ENCODE results near the gene KIF15. TPM values are rescaled to one million over a fixed set of nuclear protein-coding genes. Genes with fewer than 3 reads are reported as not detected.
"Not testable (repeated sequence)": the region's sequence is repeated elsewhere in the genome, so short reads cannot be mapped to it uniquely, and the experiment has no call there.

The KIF15 gene
- total and polyA plus RNA-seq, 5 donors from 2014 or later, result 0.27 to 1.1 (median 0.77) TPM

DNA sequence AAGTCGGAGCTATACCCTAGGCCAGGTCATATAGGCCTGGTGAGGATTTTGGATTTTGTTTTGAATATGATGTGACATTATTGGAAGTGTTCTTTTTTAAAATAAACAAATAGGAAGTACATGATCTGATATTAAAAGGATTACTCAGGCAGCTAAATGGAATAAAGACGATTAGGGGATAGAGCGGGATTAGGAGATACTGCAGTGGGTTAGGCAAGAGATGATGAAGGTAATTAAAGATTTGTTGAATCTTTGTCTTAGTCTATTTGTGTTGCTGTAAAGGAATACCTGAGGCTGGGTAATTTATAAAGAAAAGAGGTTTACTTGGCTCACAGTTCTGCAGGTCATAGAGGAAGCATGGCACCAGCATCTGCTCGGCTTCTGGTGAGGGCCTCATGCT, 21.3 kb downstream of the KIF15 start:
- H3K27ac ChIP-seq (ENCODE audit: insufficient read depth, low read length, poor library complexity, severe bottlenecking), result no peak overlapping the region
- H3K36me3 Mint-ChIP-seq, result peaks cover 4% of the 10 kb centered on the region
- H3K4me3 ChIP-seq (ENCODE audit: low read depth, low read length), result no peak overlapping the region
- no peaks in the 10 kb centered on the region for H3K4me1 ChIP-seq (ENCODE audit: control insufficient read depth, insufficient read depth, low read length, poor library complexity, severe bottlenecking)
- no peaks in the 10 kb centered on the region for H3K27me3 Mint-ChIP-seq
- H3K4me1 Mint-ChIP-seq, result no peaks in the 10 kb centered on the region
- peak overlapping the region in 1 of 3 donors; percentile 11 for H3K27ac Mint-ChIP-seq
- no peaks in the 10 kb centered on the region for H3K27me3 ChIP-seq (ENCODE audit: control insufficient read depth, insufficient read depth, low read length)
- H3K4me3 Mint-ChIP-seq, result no peak overlapping the region
- DNase-seq, result no peak
- H3K36me3 ChIP-seq (ENCODE audit: control insufficient read depth, insufficient read depth, low read length), result no peaks in the 10 kb centered on the region
- H3K9me3 Mint-ChIP-seq, result peaks cover 0 to 4% (median 0%) of the 10 kb centered on the region in 7 donors
- ATAC-seq (ENCODE audit: low read depth in 2 of 2), result no peak
- no peaks in the 10 kb centered on the region for H3K9me3 ChIP-seq (ENCODE audit: control insufficient read depth in 2 of 2, low read length in 2 of 2)

DNA sequence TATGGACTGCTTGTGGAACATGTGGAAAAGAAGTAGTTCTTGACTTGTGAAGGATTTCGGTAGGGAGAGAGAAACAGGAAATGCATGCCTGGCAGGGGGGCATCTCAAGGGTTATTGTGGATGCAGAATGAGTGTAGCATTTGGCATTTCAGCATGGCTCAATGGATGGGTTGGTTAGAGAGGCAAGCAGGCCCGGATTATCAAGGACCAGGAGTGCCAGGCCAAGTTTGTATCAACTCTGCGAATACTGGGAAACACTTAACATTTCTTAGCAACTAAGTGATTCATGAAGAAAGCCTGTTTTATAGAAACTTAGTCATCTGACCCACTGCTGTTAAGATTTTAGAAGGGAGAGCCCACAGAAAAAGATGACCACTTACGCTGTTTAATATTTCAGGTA, 33.6 kb downstream of the KIF15 start:
- no peaks in the 10 kb centered on the region for H3K4me1 ChIP-seq (ENCODE audit: control insufficient read depth, insufficient read depth, low read length, poor library complexity, severe bottlenecking)
- peaks cover 0 to 4% (median 0%) of the 10 kb centered on the region in 4 donors for H3K4me1 Mint-ChIP-seq
- no peak overlapping the region for H3K4me3 Mint-ChIP-seq
- H3K9me3 ChIP-seq (ENCODE audit: control insufficient read depth in 2 of 2, low read length in 2 of 2), result no peaks in the 10 kb centered on the region
- H3K36me3 ChIP-seq (ENCODE audit: control insufficient read depth, insufficient read depth, low read length), result peaks cover 4% of the 10 kb centered on the region
- no peak overlapping the region for H3K27ac Mint-ChIP-seq
- H3K27me3 Mint-ChIP-seq, result no peaks in the 10 kb centered on the region
- H3K9me3 Mint-ChIP-seq, result no peaks in the 10 kb centered on the region
- H3K4me3 ChIP-seq (ENCODE audit: low read depth, low read length), result no peak overlapping the region
- H3K27ac ChIP-seq (ENCODE audit: insufficient read depth, low read length, poor library complexity, severe bottlenecking), result no peak overlapping the region
- peaks cover 3% of the 10 kb centered on the region for H3K36me3 Mint-ChIP-seq
- DNase-seq (no peak), ATAC-seq (ENCODE audit: low read depth in 2 of 2) (no peak)
- H3K27me3 ChIP-seq (ENCODE audit: control insufficient read depth, insufficient read depth, low read length), result no peaks in the 10 kb centered on the region

DNA sequence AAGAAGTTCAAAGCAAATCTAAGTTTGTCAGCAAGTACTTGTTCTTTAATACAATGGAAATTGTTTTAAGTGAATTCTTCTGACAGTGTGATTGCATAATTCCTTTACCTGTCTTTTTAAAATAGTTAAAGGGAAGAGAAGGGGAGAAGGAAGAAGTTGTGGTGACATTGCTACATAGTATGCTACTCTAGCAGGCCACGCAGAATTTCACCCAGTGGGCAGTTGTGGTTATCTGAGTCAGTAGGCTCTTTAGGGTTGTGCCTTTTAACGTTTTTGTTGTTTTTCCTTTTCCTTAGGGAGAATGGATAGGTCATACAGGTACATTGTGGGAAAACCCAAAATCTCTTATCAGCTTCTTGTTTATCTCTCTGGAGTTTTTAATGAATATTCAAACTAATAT, 40.4 kb downstream of the KIF15 start:
- no peak overlapping the region for H3K4me3 ChIP-seq (ENCODE audit: low read depth, low read length)
- H3K36me3 ChIP-seq (ENCODE audit: control insufficient read depth, insufficient read depth, low read length), result peaks cover 4% of the 10 kb centered on the region
- H3K27ac ChIP-seq (ENCODE audit: insufficient read depth, low read length, poor library complexity, severe bottlenecking), result no peak overlapping the region
- H3K4me1 ChIP-seq (ENCODE audit: control insufficient read depth, insufficient read depth, low read length, poor library complexity, severe bottlenecking), result no peaks in the 10 kb centered on the region
- Mint-ChIP-seq H3K27me3 (no peaks in the 10 kb centered on the region), H3K36me3 (no peaks in the 10 kb centered on the region), H3K4me1 (no peaks in the 10 kb centered on the region), H3K27ac (no peak overlapping the region), H3K9me3 (no peaks in the 10 kb centered on the region), H3K4me3 (no peak overlapping the region)
- DNase-seq (no peak), ATAC-seq (ENCODE audit: low read depth in 2 of 2) (no peak)
- no peaks in the 10 kb centered on the region for H3K27me3 ChIP-seq (ENCODE audit: control insufficient read depth, insufficient read depth, low read length)
- no peaks in the 10 kb centered on the region for H3K9me3 ChIP-seq (ENCODE audit: control insufficient read depth in 2 of 2, low read length in 2 of 2)

DNA sequence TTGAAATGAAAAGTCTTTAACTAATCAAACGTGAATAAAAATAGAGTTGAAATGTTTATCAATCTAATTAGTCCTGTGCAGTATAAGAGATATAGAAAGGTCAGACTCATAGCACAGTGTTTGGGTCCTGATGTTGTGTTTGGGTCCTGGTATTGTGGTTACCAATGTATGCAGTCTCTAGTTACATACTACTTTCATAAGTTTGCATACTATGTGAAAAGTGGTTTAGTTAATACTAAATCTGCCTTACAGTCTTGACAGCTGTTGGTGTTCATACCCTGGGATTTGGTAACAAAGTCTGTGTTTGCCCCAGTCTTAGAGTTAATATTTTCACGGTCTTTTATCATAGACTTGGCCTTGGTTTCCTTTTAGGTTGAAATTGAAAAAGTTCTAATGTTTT, 41.7 kb downstream of the KIF15 start:
- no peaks in the 10 kb centered on the region for H3K9me3 Mint-ChIP-seq
- H3K4me1 Mint-ChIP-seq, result no peaks in the 10 kb centered on the region
- no peak overlapping the region for H3K4me3 Mint-ChIP-seq
- H3K27ac Mint-ChIP-seq, result no peak overlapping the region
- no peak overlapping the region for H3K4me3 ChIP-seq (ENCODE audit: low read depth, low read length)
- DNase-seq (no peak), ATAC-seq (ENCODE audit: low read depth in 2 of 2) (no peak)
- H3K36me3 Mint-ChIP-seq, result no peaks in the 10 kb centered on the region
- H3K9me3 ChIP-seq (ENCODE audit: control insufficient read depth in 2 of 2, low read length in 2 of 2), result no peaks in the 10 kb centered on the region
- no peaks in the 10 kb centered on the region for H3K27me3 Mint-ChIP-seq
- no peaks in the 10 kb centered on the region for H3K36me3 ChIP-seq (ENCODE audit: control insufficient read depth, insufficient read depth, low read length)
- no peaks in the 10 kb centered on the region for H3K27me3 ChIP-seq (ENCODE audit: control insufficient read depth, insufficient read depth, low read length)
- H3K27ac ChIP-seq (ENCODE audit: insufficient read depth, low read length, poor library complexity, severe bottlenecking), result no peak overlapping the region
- H3K4me1 ChIP-seq (ENCODE audit: control insufficient read depth, insufficient read depth, low read length, poor library complexity, severe bottlenecking), result no peaks in the 10 kb centered on the region

DNA sequence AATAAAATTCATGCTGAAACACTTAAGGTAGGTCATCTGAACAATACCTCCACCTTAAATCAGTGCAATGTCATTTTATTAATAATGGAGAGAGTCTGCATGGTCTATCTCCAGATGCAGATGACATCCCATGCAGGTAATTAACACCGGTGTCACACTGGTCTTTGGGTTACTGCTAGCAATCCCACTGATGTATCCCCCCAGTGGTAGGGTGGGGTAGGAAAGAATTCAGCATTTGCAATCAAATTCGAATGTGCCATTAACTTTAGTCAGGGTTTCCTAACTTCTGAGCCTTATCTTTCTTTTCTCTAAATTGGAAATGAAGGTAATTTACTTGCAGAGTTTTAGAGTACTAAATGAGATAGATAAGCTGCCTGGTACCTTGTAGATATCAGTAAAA, 44.4 kb downstream of the KIF15 start:
- DNase-seq (no peak), ATAC-seq (ENCODE audit: low read depth in 2 of 2) (no peak)
- Mint-ChIP-seq H3K27ac (no peak overlapping the region), H3K4me3 (no peak overlapping the region), H3K36me3 (no peaks in the 10 kb centered on the region), H3K27me3 (no peaks in the 10 kb centered on the region), H3K4me1 (no peaks in the 10 kb centered on the region), H3K9me3 (no peaks in the 10 kb centered on the region)
- no peak overlapping the region for H3K27ac ChIP-seq (ENCODE audit: insufficient read depth, low read length, poor library complexity, severe bottlenecking)
- H3K4me1 ChIP-seq (ENCODE audit: control insufficient read depth, insufficient read depth, low read length, poor library complexity, severe bottlenecking), result no peaks in the 10 kb centered on the region
- H3K36me3 ChIP-seq (ENCODE audit: control insufficient read depth, insufficient read depth, low read length), result no peaks in the 10 kb centered on the region
- no peaks in the 10 kb centered on the region for H3K9me3 ChIP-seq (ENCODE audit: control insufficient read depth in 2 of 2, low read length in 2 of 2)
- H3K4me3 ChIP-seq (ENCODE audit: low read depth, low read length), result no peak overlapping the region
- no peaks in the 10 kb centered on the region for H3K27me3 ChIP-seq (ENCODE audit: control insufficient read depth, insufficient read depth, low read length)

DNA sequence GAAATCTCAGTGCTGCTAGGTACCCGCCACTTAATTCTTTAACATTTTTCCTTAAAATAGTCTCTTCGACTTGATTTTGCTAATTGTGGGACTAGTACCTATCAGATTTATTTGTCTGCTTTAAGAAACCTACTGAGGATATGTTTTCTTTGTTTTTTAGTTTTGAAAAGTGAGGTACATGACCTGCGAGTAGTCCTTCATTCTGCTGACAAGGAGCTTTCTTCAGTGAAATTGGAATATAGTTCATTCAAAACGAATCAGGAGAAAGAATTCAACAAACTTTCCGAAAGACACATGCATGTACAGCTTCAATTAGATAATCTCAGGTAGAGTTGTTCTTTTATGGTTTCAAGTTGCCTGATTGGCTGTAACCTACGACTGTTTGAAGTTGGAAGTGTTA, 53.2 kb downstream of the KIF15 start:
- Mint-ChIP-seq H3K27me3 (no peaks in the 10 kb centered on the region), H3K9me3 (peaks cover 0 to 4% (median 1%) of the 10 kb centered on the region in 7 donors), H3K27ac (no peak overlapping the region), H3K4me1 (no peaks in the 10 kb centered on the region), H3K4me3 (no peak overlapping the region), H3K36me3 (peaks cover 8% of the 10 kb centered on the region)
- ATAC-seq (ENCODE audit: low read depth in 2 of 2) (no peak), DNase-seq (no peak)
- Histone ChIP-seq H3K36me3 (ENCODE audit: control insufficient read depth, insufficient read depth, low read length) (no peaks in the 10 kb centered on the region), H3K9me3 (ENCODE audit: control insufficient read depth in 2 of 2, low read length in 2 of 2) (no peaks in the 10 kb centered on the region), H3K4me3 (ENCODE audit: low read depth, low read length) (no peak overlapping the region), H3K4me1 (ENCODE audit: control insufficient read depth, insufficient read depth, low read length, poor library complexity, severe bottlenecking) (no peaks in the 10 kb centered on the region), H3K27me3 (ENCODE audit: control insufficient read depth, insufficient read depth, low read length) (no peaks in the 10 kb centered on the region), H3K27ac (ENCODE audit: insufficient read depth, low read length, poor library complexity, severe bottlenecking) (no peak overlapping the region)

DNA sequence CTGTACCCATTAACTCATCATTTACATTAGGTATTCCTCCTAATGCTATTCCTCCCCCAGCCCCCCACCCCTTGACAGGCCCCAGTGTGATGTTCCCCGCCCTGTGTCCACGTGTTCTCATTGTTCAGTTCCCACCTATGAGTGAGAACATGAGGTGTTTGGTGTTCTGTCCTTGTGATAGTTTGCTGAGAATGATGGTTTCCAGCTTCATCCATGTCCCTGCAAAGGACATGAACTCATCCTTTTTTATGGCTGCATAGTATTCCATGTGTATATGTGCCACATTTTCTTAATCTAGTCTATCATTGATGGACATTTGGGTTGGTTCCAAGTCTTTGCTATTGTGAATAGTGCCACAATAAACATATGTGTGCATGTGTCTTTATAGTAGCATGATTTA, 54.7 kb downstream of the KIF15 start:
- H3K4me1 Mint-ChIP-seq, H3K4me3 Mint-ChIP-seq, H3K36me3 Mint-ChIP-seq: not testable (repeated sequence)

DNA sequence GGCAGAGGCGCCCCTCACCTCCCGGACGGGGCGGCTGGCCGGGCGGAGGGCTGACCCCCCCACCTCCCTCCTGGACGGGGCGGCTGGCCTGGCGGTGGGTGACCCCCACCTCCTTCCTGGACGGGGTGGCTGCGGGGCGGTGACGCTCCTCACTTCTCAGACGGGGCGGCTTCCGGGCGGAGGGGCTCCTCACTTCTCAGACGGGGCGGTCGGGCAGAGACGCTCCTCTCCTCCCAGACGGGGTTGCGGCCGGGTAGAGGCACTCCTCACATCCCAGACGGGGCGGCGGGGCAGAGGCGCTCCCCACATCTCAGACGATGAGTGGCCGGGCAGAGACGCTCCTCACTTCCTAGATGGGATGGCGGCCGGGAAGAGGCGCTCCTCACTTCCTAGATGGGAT, 59.6 kb downstream of the KIF15 start:
- ATAC-seq (ENCODE audit: low read depth in 2 of 2); H3K27me3 ChIP-seq (ENCODE audit: control insufficient read depth, insufficient read depth, low read length); H3K4me1 Mint-ChIP-seq; H3K36me3 Mint-ChIP-seq; H3K36me3 ChIP-seq (ENCODE audit: control insufficient read depth, insufficient read depth, low read length); H3K4me1 ChIP-seq (ENCODE audit: control insufficient read depth, insufficient read depth, low read length, poor library complexity, severe bottlenecking); H3K4me3 Mint-ChIP-seq; H3K9me3 ChIP-seq (ENCODE audit: control insufficient read depth in 2 of 2, low read length in 2 of 2); H3K27ac Mint-ChIP-seq; H3K27ac ChIP-seq (ENCODE audit: insufficient read depth, low read length, poor library complexity, severe bottlenecking); DNase-seq; H3K27me3 Mint-ChIP-seq; H3K4me3 ChIP-seq (ENCODE audit: low read depth, low read length): not testable (repeated sequence)
- H3K9me3 Mint-ChIP-seq, result peaks cover 0 to 11% (median 1%) of the 10 kb centered on the region in 7 donors

More for the DNA sequence above, 54.7 kb downstream of the KIF15 start:
- ATAC-seq (ENCODE audit: low read depth in 2 of 2); H3K9me3 ChIP-seq (ENCODE audit: control insufficient read depth in 2 of 2, low read length in 2 of 2); H3K27me3 ChIP-seq (ENCODE audit: control insufficient read depth, insufficient read depth, low read length); H3K4me3 ChIP-seq (ENCODE audit: low read depth, low read length); DNase-seq; H3K27ac Mint-ChIP-seq; H3K27me3 Mint-ChIP-seq; H3K36me3 ChIP-seq (ENCODE audit: control insufficient read depth, insufficient read depth, low read length); H3K27ac ChIP-seq (ENCODE audit: insufficient read depth, low read length, poor library complexity, severe bottlenecking); H3K9me3 Mint-ChIP-seq; H3K4me1 ChIP-seq (ENCODE audit: control insufficient read depth, insufficient read depth, low read length, poor library complexity, severe bottlenecking): not testable (repeated sequence)
